ENCODE measurements around the gene ZNF862. TPM values are rescaled to one million over a fixed set of nuclear protein-coding genes. Genes with fewer than 3 reads are reported as not detected.

The ZNF862 gene
- total RNA-seq, 1 experiment from 2014 or later = 5.7 TPM

DNA sequence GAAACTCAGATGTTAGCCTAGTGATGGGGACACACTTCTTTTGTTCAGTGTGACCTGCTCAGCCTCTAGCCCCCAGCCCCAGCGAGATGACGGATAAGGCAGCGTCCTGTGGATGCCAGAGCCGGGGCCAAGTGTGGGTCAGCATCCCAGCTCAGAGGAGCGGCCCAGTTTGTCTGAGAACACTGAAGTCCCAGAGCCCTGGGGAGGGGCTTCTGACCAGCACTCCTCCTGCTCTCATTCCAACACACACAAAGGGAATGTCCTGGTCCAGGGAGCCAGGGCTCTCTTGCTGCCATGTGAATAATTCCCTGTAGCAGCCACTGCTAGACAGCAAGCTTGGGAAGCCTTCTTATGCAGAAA lies 31.1 kb downstream of the ZNF862 start:
- TF ChIP-seq, protein P1, sequence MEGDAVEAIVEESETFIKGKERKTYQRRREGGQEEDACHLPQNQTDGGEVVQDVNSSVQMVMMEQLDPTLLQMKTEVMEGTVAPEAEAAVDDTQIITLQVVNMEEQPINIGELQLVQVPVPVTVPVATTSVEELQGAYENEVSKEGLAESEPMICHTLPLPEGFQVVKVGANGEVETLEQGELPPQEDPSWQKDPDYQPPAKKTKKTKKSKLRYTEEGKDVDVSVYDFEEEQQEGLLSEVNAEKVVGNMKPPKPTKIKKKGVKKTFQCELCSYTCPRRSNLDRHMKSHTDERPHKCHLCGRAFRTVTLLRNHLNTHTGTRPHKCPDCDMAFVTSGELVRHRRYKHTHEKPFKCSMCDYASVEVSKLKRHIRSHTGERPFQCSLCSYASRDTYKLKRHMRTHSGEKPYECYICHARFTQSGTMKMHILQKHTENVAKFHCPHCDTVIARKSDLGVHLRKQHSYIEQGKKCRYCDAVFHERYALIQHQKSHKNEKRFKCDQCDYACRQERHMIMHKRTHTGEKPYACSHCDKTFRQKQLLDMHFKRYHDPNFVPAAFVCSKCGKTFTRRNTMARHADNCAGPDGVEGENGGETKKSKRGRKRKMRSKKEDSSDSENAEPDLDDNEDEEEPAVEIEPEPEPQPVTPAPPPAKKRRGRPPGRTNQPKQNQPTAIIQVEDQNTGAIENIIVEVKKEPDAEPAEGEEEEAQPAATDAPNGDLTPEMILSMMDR (conservative IDR thresholded peaks at IDR 0.05; ENCODE audit: low read depth, low read length) = no peak
- TF ChIP-seq EZH2 (IDR thresholded peaks at IDR 0.05; ENCODE audit: borderline replicate concordance, low read depth, low read length, poor library complexity, severe bottlenecking) = no peak
- H3K4me3 ChIP-seq (ENCODE audit: low read depth, low read length, poor library complexity, severe bottlenecking) = no peak overlapping the region
- DNase-seq (ENCODE audit: low spot score) = no peak
- BruUV-seq (replicated peaks) = no TSS peak
- POLR2A ChIA-PET (ENCODE audit: low non-redundant PET) = no interaction called here
- CTCF ChIA-PET = no interaction called here
- peaks cover 3% of the 10 kb centered on the region for H3K4me1 ChIP-seq (ENCODE audit: insufficient read depth, low read length, poor library complexity, severe bottlenecking)
- no peaks in the 10 kb centered on the region for H3K9me3 ChIP-seq (ENCODE audit: low read depth, low read length, poor library complexity, severe bottlenecking)
- H3K36me3 ChIP-seq (ENCODE audit: insufficient read depth, low read length, poor library complexity, severe bottlenecking) = no peaks in the 10 kb centered on the region
- H3K27me3 ChIP-seq (replicated peaks; ENCODE audit: insufficient read depth, low read depth, low read length, poor library complexity) = no peaks in the 10 kb centered on the region
- intact Hi-C loops (cut with micrococcal nuclease; ENCODE audit: unreplicated experiment) = no loop called here
- H3K27ac ChIP-seq (ENCODE audit: low read depth, low read length, poor library complexity, severe bottlenecking) = no peak overlapping the region

DNA sequence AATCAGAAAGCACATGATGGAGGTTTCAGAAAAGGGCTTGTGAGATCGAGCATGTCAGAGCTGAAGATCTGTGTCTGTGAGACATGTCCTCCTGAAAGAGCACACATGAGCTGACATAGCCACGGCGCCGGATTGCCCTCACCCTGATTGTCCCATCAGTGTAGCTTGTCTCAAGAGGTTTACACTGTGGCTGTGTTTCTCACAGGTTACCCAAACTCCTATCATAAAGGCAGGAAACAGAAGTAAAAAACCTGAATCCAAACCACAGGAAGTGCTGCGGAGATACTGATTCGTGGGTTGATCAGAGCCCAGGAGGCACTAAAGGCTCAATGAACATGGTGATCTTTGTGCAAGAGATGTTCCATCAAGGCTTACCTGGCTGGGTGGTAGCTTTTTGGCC lies 31.7 kb downstream of the ZNF862 start:
- TF ChIP-seq, protein P1 (conservative IDR thresholded peaks at IDR 0.05; ENCODE audit: low read depth, low read length) = no peak
- TF ChIP-seq EZH2 (IDR thresholded peaks at IDR 0.05; ENCODE audit: borderline replicate concordance, low read depth, low read length, poor library complexity, severe bottlenecking) = no peak
- Histone ChIP-seq H3K36me3 (ENCODE audit: insufficient read depth, low read length, poor library complexity, severe bottlenecking) (no peaks in the 10 kb centered on the region), H3K4me1 (ENCODE audit: insufficient read depth, low read length, poor library complexity, severe bottlenecking) (peaks cover 9% of the 10 kb centered on the region), H3K27ac (ENCODE audit: low read depth, low read length, poor library complexity, severe bottlenecking) (no peak overlapping the region), H3K4me3 (ENCODE audit: low read depth, low read length, poor library complexity, severe bottlenecking) (no peak overlapping the region), H3K27me3 (replicated peaks; ENCODE audit: insufficient read depth, low read depth, low read length, poor library complexity) (no peaks in the 10 kb centered on the region), H3K9me3 (ENCODE audit: low read depth, low read length, poor library complexity, severe bottlenecking) (no peaks in the 10 kb centered on the region)
- no TSS peak for BruUV-seq (replicated peaks)
- POLR2A ChIA-PET (ENCODE audit: low non-redundant PET) = no interaction called here
- CTCF ChIA-PET = no interaction called here
- intact Hi-C loops (cut with micrococcal nuclease; ENCODE audit: unreplicated experiment) = no loop called here
- DNase-seq (ENCODE audit: low spot score) = no peak

DNA sequence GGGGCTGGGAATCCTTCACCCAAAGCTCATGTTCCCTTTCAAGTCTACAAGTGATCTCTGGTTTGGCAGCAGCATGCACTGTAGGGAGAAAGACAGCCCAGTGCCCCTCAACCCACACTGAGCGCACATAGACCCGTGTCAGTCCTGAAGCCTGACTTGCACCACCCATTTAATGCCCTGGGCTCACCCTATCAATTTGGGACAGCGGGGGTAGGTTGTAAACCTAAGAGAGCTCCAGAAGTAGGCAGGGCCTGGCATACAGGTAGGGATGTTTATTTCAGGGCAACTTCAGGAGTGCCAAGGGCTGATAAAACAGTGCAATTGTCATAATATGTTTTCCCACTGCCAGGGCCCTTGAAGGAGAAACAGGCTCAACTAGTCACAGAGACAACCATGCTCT lies 32.1 kb downstream of the ZNF862 start:
- H3K4me1 ChIP-seq (ENCODE audit: insufficient read depth, low read length, poor library complexity, severe bottlenecking) = peaks cover 9% of the 10 kb centered on the region
- no peak for DNase-seq (ENCODE audit: low spot score)
- ChIA-PET CTCF (no interaction called here), POLR2A (ENCODE audit: low non-redundant PET) (no interaction called here)
- BruUV-seq (replicated peaks) = no TSS peak
- H3K27ac ChIP-seq (ENCODE audit: low read depth, low read length, poor library complexity, severe bottlenecking) = no peak overlapping the region
- H3K4me3 ChIP-seq (ENCODE audit: low read depth, low read length, poor library complexity, severe bottlenecking) = no peak overlapping the region
- H3K9me3 ChIP-seq (ENCODE audit: low read depth, low read length, poor library complexity, severe bottlenecking) = no peaks in the 10 kb centered on the region
- no peaks in the 10 kb centered on the region for H3K36me3 ChIP-seq (ENCODE audit: insufficient read depth, low read length, poor library complexity, severe bottlenecking)
- intact Hi-C loops (cut with micrococcal nuclease; ENCODE audit: unreplicated experiment) = no loop called here
- TF ChIP-seq, protein P1 (conservative IDR thresholded peaks at IDR 0.05; ENCODE audit: low read depth, low read length) = no peak
- TF ChIP-seq EZH2 (IDR thresholded peaks at IDR 0.05; ENCODE audit: borderline replicate concordance, low read depth, low read length, poor library complexity, severe bottlenecking) = no peak
- no peaks in the 10 kb centered on the region for H3K27me3 ChIP-seq (replicated peaks; ENCODE audit: insufficient read depth, low read depth, low read length, poor library complexity)
